ENCODE data around the gene TEX11.
"Not testable (repeated sequence)": the region's sequence is repeated elsewhere in the genome, so short reads cannot be mapped to it uniquely, and the experiment has no call there.

DNA sequence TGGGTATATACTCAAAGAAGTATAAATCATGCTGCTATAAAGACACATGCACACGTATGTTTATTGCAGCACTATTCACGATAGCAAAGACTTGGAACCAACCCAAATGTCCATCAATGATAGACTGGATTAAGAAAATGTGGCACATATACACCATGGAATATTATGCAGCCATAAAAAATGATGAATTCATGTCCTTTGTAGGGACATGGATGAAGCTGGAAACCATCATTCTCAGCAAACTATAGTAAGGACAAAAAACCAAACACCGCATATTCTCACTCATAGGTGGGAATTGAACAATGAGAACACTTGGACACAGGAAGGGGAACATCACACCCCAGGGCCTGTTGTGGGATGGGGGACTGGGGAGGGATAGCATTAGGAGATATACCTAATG is 260.6 kb downstream of the TEX11 start:
- TF ChIP-seq, protein P1, sequence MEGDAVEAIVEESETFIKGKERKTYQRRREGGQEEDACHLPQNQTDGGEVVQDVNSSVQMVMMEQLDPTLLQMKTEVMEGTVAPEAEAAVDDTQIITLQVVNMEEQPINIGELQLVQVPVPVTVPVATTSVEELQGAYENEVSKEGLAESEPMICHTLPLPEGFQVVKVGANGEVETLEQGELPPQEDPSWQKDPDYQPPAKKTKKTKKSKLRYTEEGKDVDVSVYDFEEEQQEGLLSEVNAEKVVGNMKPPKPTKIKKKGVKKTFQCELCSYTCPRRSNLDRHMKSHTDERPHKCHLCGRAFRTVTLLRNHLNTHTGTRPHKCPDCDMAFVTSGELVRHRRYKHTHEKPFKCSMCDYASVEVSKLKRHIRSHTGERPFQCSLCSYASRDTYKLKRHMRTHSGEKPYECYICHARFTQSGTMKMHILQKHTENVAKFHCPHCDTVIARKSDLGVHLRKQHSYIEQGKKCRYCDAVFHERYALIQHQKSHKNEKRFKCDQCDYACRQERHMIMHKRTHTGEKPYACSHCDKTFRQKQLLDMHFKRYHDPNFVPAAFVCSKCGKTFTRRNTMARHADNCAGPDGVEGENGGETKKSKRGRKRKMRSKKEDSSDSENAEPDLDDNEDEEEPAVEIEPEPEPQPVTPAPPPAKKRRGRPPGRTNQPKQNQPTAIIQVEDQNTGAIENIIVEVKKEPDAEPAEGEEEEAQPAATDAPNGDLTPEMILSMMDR (IDR thresholded peaks at IDR 0.05) = not testable (repeated sequence)
- not testable (repeated sequence) for TF ChIP-seq POLR2AphosphoS5, POLR2A (IDR thresholded peaks at IDR 0.05)
